GM23338 (cell line): ENCODE data around the gene HSF2BP.

Experiments
- CTCF ChIP-seq, 2 experiments: fragments of 200-600 bp in 1 of 2; sonication (generic) in 1 of 2; conservative IDR thresholded peaks; 2 replicates each; pipeline versions ENCODE4 v1.5.1 to v1.6.1; 2016 to 2017; ENCODE audit warnings: antibody characterized with exemption in 2 of 2, low read depth in 2 of 2, mild to moderate bottlenecking in 2 of 2, moderate library complexity in 1 of 2
- EZH2phosphoT487 ChIP-seq: fragments of 200-600 bp; sonication (generic); IDR thresholded peaks from one replicate; pipeline ENCODE4 v1.8.1; 2018; ENCODE audit warnings: antibody characterized with exemption; ENCODE audit not compliant: unreplicated experiment
- JUNB ChIP-seq: IDR thresholded peaks from one replicate; pipeline ENCODE4 v1.6.1; 2016; ENCODE audit warnings: antibody characterized with exemption; ENCODE audit not compliant: unreplicated experiment

- TF ChIP-seq CTCF (conservative IDR thresholded peaks at IDR 0.05; ENCODE audit: low read depth in 2 of 2): no peak
- no peak for TF ChIP-seq EZH2phosphoT487
- no peak for TF ChIP-seq JUNB
These were observed 55.4 kb downstream of the HSF2BP start for GRCh38 chr21:43603641-43604504.
